BJ (cell line): Measurements from ENCODE around the gene C4A. TPM values are rescaled to one million over a fixed set of nuclear protein-coding genes. Genes with fewer than 3 reads are reported as not detected.
"Not testable (repeated sequence)": the region's sequence is repeated elsewhere in the genome, so short reads cannot be mapped to it uniquely, and the experiment has no call there.

ENCODE experiments used
- CTCF ChIA-PET: fragments of 350-600 bp; formaldehyde crosslinking; extraction: SDS; loops from one replicate; lab custom pipeline; 2021; ENCODE audit warnings: antibody characterized with exemption, inconsistent platforms; lab: Yijun Ruan, JAX
- POLR2A ChIA-PET: fragments of 300-600 bp; sonication (Branson Sonifier 250); formaldehyde crosslinking; extraction: SDS; loops from one replicate; lab custom pipeline; 2021; ENCODE audit warnings: antibody characterized with exemption; lab: Charles Lee
- DNase-seq: peaks from one replicate; pipeline ENCODE4 v3.0.0-alpha.2; 2011; ENCODE audit warnings: low read depth
- H3K27me3 ChIP-seq: 2 replicates; pipeline ENCODE4 v1.6.0; 2011; ENCODE audit warnings: low read length; ENCODE audit not compliant: control insufficient read depth, insufficient read depth
- H3K36me3 ChIP-seq: 2 replicates; pipeline ENCODE4 v1.5.1; 2011; ENCODE audit warnings: low read length; ENCODE audit not compliant: control insufficient read depth, insufficient read depth
- H3K4me3 ChIP-seq: 2 replicates; pipeline ENCODE4 v1.5.1; 2011; ENCODE audit warnings: low read depth, mild to moderate bottlenecking, control low read depth, low read length
- polyA plus RNA-seq: library from polyadenylated mRNA; depleted of rRNA; stranded (reverse); fragments of >200 nt; gene quantifications from 2 replicates; pipeline ENCODE4 v1.2.3, GENCODE V29; 2011; rRNA removed
- small RNA-seq: library from RNA; depleted of rRNA; stranded (forward); fragments of <200 nt; gene quantifications from one replicate; pipeline ENCODE3, GENCODE V24; 2012; ENCODE audit warnings: low replicate concordance, low read depth; ENCODE audit not compliant: insufficient read length
- TF ChIP-seq, protein P1 (sequence below): IDR thresholded peaks from 2 replicates; pipeline ENCODE4 v1.5.1; 2011; ENCODE audit warnings: low read depth, mild to moderate bottlenecking, control low read depth, inconsistent platforms, low read length, moderate library complexity; ENCODE audit not compliant: insufficient read depth

C4A gene
- polyA plus RNA-seq, 1 experiment: 9.7 TPM

DNA sequence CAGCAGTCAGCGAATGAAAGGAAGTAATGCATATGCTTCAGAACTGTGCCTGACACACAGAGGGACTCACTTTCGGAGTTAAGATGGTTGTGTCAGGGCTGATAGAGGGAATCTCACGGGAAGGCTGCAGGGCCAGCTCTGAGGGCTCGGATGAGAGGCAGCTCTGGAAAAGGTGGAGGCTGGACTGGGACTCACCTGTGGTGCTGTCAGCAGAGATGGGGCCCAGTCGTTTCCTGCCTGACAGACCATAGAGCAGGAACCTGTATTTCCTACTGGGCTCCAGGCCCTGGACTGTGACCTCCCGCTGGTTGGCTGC lies 65.6 kb downstream of the C4A start:
- peaks cover 1% of the 10 kb centered on the region for H3K27me3 ChIP-seq
- ChIA-PET POLR2A (no interaction called here), CTCF (interaction anchor here (0.6 to 4.8 kb wide), 20 partner anchors 9 to 737 kb away, joined by 3 to 30 read pairs (median 5); partner anchors contain the start of gene EGFL8)
- H3K4me3 ChIP-seq: no peak overlapping the region
- DNase-seq: no peak
- TF ChIP-seq, protein P1, sequence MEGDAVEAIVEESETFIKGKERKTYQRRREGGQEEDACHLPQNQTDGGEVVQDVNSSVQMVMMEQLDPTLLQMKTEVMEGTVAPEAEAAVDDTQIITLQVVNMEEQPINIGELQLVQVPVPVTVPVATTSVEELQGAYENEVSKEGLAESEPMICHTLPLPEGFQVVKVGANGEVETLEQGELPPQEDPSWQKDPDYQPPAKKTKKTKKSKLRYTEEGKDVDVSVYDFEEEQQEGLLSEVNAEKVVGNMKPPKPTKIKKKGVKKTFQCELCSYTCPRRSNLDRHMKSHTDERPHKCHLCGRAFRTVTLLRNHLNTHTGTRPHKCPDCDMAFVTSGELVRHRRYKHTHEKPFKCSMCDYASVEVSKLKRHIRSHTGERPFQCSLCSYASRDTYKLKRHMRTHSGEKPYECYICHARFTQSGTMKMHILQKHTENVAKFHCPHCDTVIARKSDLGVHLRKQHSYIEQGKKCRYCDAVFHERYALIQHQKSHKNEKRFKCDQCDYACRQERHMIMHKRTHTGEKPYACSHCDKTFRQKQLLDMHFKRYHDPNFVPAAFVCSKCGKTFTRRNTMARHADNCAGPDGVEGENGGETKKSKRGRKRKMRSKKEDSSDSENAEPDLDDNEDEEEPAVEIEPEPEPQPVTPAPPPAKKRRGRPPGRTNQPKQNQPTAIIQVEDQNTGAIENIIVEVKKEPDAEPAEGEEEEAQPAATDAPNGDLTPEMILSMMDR: no peak
- H3K36me3 ChIP-seq: no peaks in the 10 kb centered on the region

DNA sequence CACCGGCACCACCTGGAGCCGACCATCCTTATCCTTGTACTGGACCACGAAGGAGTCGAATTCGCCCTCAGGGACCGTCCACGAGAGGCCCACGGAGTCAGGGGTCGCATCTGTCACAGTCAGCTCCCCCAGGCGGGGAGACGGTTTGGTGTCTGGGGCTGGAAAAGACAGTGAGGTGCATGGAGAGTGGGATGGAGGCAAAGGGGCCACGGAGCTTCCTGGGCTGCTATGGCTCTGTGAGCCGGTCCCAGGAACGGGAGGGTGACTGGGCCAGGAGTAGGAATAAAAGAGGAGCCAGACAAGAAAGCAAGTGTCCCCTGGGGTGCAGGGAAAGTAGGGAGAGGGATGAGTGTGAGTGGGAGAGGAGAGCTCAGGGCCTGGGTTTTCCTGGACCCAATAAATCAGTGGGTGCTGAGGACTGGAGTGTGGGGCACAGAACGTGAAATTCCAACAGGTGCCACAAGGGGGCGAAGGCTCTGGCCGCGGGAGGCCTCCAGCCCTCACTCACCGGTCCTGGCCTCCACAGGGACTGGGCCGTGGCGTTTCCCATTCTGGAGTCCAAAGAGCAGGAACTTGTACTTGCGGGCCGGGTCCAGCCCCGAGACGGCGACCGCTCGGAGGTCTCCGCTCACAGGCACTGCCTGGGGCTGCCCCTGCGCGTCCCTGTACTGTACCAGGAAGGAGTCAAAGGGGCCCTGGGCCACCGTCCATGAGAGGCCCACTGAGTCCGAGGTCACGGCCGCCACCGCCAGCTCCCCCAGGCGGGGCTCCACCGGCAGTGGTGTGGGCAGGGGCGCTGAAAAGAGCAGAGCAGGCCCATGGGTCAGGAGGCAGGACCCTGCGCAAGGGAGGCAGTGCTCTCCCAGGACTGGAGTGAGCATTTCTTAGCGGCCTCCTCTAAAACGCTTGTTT lies 66.3 kb downstream of the C4A start:
- CTCF ChIA-PET: interaction anchor here (0.6 to 4.8 kb wide), 21 partner anchors 9 to 736 kb away, joined by 3 to 30 read pairs (median 5); partner anchors contain the start of gene EGFL8
- DNase-seq: no peak
- TF ChIP-seq, protein P1: peak; percentile 87
- Histone ChIP-seq H3K4me3 (no peak overlapping the region), H3K36me3 (no peaks in the 10 kb centered on the region), H3K27me3 (peaks cover 2% of the 10 kb centered on the region)
- POLR2A ChIA-PET: no interaction called here

DNA sequence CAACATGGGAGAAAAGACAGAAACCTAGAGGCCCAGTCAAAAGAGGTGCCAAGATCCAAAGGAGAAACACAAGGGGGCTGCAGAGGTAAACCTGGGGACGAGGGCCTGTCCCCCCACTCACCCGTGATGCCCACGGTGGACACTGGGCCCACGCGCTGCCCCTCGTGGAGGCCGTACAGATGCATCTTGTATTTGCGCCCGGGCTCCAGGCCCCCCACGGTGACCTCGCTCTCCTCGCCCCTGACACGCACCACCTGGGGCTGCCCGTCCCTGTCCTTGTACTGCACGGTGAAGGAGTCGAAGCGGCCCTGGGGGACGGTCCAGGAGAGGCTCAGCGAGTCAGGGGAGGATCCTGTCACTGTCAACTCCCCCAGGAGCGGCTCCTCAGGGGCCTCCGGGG lies 67.3 kb downstream of the C4A start:
- H3K36me3 ChIP-seq, POLR2A ChIA-PET, H3K4me3 ChIP-seq, DNase-seq, H3K27me3 ChIP-seq: not testable (repeated sequence)
- CTCF ChIA-PET: interaction anchor here (0.9 to 4.8 kb wide), 8 partner anchors 9 to 113 kb away, joined by 3 to 30 read pairs (median 6); no protein-coding TSS in a partner anchor

DNA sequence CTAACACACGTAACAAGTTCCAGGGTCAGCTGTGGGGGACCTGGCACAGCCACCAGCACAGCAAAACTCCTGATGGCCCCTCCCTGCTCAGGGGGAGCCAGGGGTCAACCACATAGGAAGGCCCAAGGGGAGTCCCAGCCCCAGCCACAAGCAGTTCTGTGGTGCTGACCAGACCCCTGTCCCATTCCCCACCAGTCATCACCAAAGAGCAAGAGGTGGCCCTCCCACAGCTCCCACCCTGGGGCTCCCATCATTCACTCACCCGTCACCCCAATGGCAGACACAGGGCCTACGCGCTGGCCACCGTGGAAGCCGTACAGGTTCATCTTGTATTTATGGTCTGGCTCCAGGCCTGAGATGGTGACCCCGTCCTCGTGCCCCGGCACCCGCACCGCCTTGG lies 67.9 kb downstream of the C4A start:
- CTCF ChIA-PET: interaction anchor here (4.8 kb wide), 1 partner anchor 69 kb away, joined by 30 read pairs; no protein-coding TSS in a partner anchor
- POLR2A ChIA-PET, H3K27me3 ChIP-seq, H3K36me3 ChIP-seq, DNase-seq, H3K4me3 ChIP-seq: not testable (repeated sequence)

DNA sequence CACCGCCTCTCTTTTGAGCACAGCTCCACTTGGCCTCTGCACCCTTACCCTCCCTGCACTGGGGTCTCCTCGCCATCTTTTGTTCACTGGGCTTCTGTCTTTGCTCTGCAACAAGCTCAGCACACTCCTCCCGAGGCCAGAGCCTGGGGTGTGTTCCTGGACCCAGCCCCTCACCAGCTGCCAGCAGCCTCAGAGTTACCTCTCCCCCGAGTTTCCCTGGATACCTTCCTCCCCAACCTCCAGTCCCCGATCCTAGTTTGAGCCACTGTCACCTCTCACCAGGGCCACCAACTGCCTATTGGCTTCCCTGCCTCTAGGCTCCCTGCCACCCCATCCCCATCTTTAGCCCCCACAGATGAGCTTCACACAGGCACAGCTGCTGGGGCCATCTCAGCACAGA lies 68.7 kb downstream of the C4A start:
- POLR2A ChIA-PET: no interaction called here
- no peaks in the 10 kb centered on the region for H3K36me3 ChIP-seq
- no peak overlapping the region for H3K4me3 ChIP-seq
- CTCF ChIA-PET: no interaction called here
- no peak for DNase-seq
- TF ChIP-seq, protein P1: no peak
- H3K27me3 ChIP-seq: peaks cover 2% of the 10 kb centered on the region

Small RNA genes lying within 50 kb of the gene (small RNA-seq; reads per million reads assigned to genes)
- gene AL645922.1: not detected

Other genes starting within 250 kb of the C4A start
- gene CLIC1, start 245.5 kb upstream of the C4A start, polyA plus RNA-seq: 820 and 866 TPM in 2 replicates
- 9.2 and 10.7 TPM in 2 replicates for gene MSH5, start 242.1 kb upstream of the C4A start, polyA plus RNA-seq
- gene SAPCD1, start 219.4 kb upstream of the C4A start, polyA plus RNA-seq: 1.2 and 1.9 TPM in 2 replicates
- 0.16 and 0.29 TPM in 2 replicates for gene VWA7, start 204.7 kb upstream of the C4A start, polyA plus RNA-seq
- gene VARS1, start 186.3 kb upstream of the C4A start, polyA plus RNA-seq: 10.9 and 33.9 TPM in 2 replicates
- 40.3 and 43.5 TPM in 2 replicates for gene LSM2, start 175.1 kb upstream of the C4A start, polyA plus RNA-seq
- gene HSPA1L, start 166.8 kb upstream of the C4A start, polyA plus RNA-seq: 0.90 and 0.99 TPM in 2 replicates
- gene HSPA1A, start 166.5 kb upstream of the C4A start, polyA plus RNA-seq: 57.7 and 98.6 TPM in 2 replicates
- gene HSPA1B, start 154.3 kb upstream of the C4A start, polyA plus RNA-seq: 20.9 and 42.8 TPM in 2 replicates
- gene NEU1, start 119.2 kb upstream of the C4A start, polyA plus RNA-seq: 32.1 and 48.1 TPM in 2 replicates
- gene SLC44A4, start 103.1 kb upstream of the C4A start, polyA plus RNA-seq: 0.07 and 0.12 TPM in 2 replicates
- gene EHMT2, start 84.4 kb upstream of the C4A start, polyA plus RNA-seq: 19.3 and 32.8 TPM in 2 replicates
- gene ZBTB12, start 80.0 kb upstream of the C4A start, polyA plus RNA-seq: 2.0 and 2.6 TPM in 2 replicates
- 0.74 and 1.2 TPM in 2 replicates for gene C2, start 54.3 kb upstream of the C4A start, polyA plus RNA-seq
- 6.7 and 7.6 TPM in 2 replicates for gene CFB, start 36.0 kb upstream of the C4A start, polyA plus RNA-seq
- 69.6 and 70.5 TPM in 2 replicates for gene NELFE, start 23.1 kb upstream of the C4A start, polyA plus RNA-seq
- gene SKIC2, start 22.9 kb upstream of the C4A start, polyA plus RNA-seq: 17.7 and 37.3 TPM in 2 replicates
- gene DXO, start 9.9 kb upstream of the C4A start, polyA plus RNA-seq: 18.2 and 28.1 TPM in 2 replicates
- 9.2 and 14.4 TPM in 2 replicates for gene C4B, start 32.7 kb downstream of the C4A start, polyA plus RNA-seq
- gene CYP21A2, start 56.4 kb downstream of the C4A start, polyA plus RNA-seq: 0.11 and 0.29 TPM in 2 replicates
- 0.58 and 0.60 TPM in 2 replicates for gene TNXB, start 127.3 kb downstream of the C4A start, polyA plus RNA-seq
- gene ATF6B, start 146.2 kb downstream of the C4A start, polyA plus RNA-seq: 46.5 and 69.2 TPM in 2 replicates
- gene FKBPL, start 148.2 kb downstream of the C4A start, polyA plus RNA-seq: 5.3 and 5.6 TPM in 2 replicates
- 0.77 and 0.78 TPM in 2 replicates for gene PRRT1, start 169.9 kb downstream of the C4A start, polyA plus RNA-seq
- 24.2 and 31.9 TPM in 2 replicates for gene PPT2, start 172.1 kb downstream of the C4A start, polyA plus RNA-seq
- 3.7 and 4.0 TPM in 2 replicates for gene EGFL8, start 182.5 kb downstream of the C4A start, polyA plus RNA-seq
- gene AGPAT1, start 194.0 kb downstream of the C4A start, polyA plus RNA-seq: 117 and 158 TPM in 2 replicates
- 40.2 and 44.4 TPM in 2 replicates for gene RNF5, start 196.3 kb downstream of the C4A start, polyA plus RNA-seq
- gene AGER, start 202.2 kb downstream of the C4A start, polyA plus RNA-seq: 2.4 and 2.6 TPM in 2 replicates
- 59.5 and 73.5 TPM in 2 replicates for gene PBX2, start 208.1 kb downstream of the C4A start, polyA plus RNA-seq
- 9.8 and 13.3 TPM in 2 replicates for gene GPSM3, start 210.6 kb downstream of the C4A start, polyA plus RNA-seq
- 0.40 and 0.42 TPM in 2 replicates for gene NOTCH4, start 242.0 kb downstream of the C4A start, polyA plus RNA-seq